ENCODE measurements around the gene MRC2.

GRCh38 chr17:62627904-62628633, 599 bp downstream of the MRC2 start:
- no peak for TF ChIP-seq TOX (CRISPR knock-in tag; IDR thresholded peaks at IDR 0.05; ENCODE audit: borderline replicate concordance)
- TF ChIP-seq RARB (CRISPR knock-in tag; IDR thresholded peaks at IDR 0.05) = no peak
- no peak for TF ChIP-seq ZFP3 (CRISPR knock-in tag; IDR thresholded peaks at IDR 0.05)
- TF ChIP-seq ESRRG (CRISPR knock-in tag; IDR thresholded peaks at IDR 0.05) = no peak
- TF ChIP-seq TSHZ2 (CRISPR knock-in tag; IDR thresholded peaks at IDR 0.05) = no peak; the same call in 1 of the 2 replicates
- no peak for TF ChIP-seq ZFP30 (CRISPR knock-in tag; IDR thresholded peaks at IDR 0.05)
- no peak for TF ChIP-seq OSR1 (CRISPR knock-in tag; IDR thresholded peaks at IDR 0.05)
- 0 out of 2 replicates have a peak, but pooled peaks have one; percentile 26 for TF ChIP-seq PATZ1 (CRISPR knock-in tag; IDR thresholded peaks at IDR 0.05; ENCODE audit: borderline replicate concordance)

Data from SK-N-SH treated with all-trans-retinoic acid at 6 μM for 48 hours (cell line).